Central memory CD8-positive, alpha-beta T cell (primary cell): ENCODE data around the gene HHATL.
"Not testable (repeated sequence)": the region's sequence is repeated elsewhere in the genome, so short reads cannot be mapped to it uniquely, and the experiment has no call there.

ENCODE experiments used
- ATAC-seq: fragments of 150-1000 bp; cut with Tn5 transposase; replicated peaks from 2 replicates; pipeline ENCODE4 v1.10.0; 2022; ENCODE audit warnings: mild to moderate bottlenecking, moderate FRiP score, moderate number of reproducible peaks; ENCODE audit not compliant: poor library complexity, severe bottlenecking; ENCODE audit errors: extremely low read depth
- DNase-seq, 2 donors: peaks; one replicate each; pipeline ENCODE4 v3.0.0; 2021; ENCODE audit warnings: low spot score in 2 of 2
- H3K27ac Mint-ChIP-seq: one replicate; pipeline ENCODE4 v1.8.0; 2022; ENCODE audit warnings: low read depth, mild to moderate bottlenecking, moderate library complexity, mixed read lengths
- H3K27me3 Mint-ChIP-seq: one replicate; pipeline ENCODE4 v1.8.0; 2022; ENCODE audit warnings: mixed read lengths
- H3K36me3 Mint-ChIP-seq: one replicate; pipeline ENCODE4 v1.8.0; 2022; ENCODE audit warnings: mild to moderate bottlenecking, moderate library complexity, mixed read lengths; ENCODE audit not compliant: insufficient read depth
- H3K4me1 Mint-ChIP-seq: one replicate; pipeline ENCODE4 v1.8.0; 2022; ENCODE audit warnings: mixed read lengths
- H3K4me3 Mint-ChIP-seq: one replicate; pipeline ENCODE4 v1.8.0; 2022; ENCODE audit warnings: mild to moderate bottlenecking, moderate library complexity, mixed read lengths
- H3K9me3 Mint-ChIP-seq: one replicate; pipeline ENCODE4 v1.8.0; 2022; ENCODE audit warnings: mixed read lengths

Gene HHATL

DNA sequence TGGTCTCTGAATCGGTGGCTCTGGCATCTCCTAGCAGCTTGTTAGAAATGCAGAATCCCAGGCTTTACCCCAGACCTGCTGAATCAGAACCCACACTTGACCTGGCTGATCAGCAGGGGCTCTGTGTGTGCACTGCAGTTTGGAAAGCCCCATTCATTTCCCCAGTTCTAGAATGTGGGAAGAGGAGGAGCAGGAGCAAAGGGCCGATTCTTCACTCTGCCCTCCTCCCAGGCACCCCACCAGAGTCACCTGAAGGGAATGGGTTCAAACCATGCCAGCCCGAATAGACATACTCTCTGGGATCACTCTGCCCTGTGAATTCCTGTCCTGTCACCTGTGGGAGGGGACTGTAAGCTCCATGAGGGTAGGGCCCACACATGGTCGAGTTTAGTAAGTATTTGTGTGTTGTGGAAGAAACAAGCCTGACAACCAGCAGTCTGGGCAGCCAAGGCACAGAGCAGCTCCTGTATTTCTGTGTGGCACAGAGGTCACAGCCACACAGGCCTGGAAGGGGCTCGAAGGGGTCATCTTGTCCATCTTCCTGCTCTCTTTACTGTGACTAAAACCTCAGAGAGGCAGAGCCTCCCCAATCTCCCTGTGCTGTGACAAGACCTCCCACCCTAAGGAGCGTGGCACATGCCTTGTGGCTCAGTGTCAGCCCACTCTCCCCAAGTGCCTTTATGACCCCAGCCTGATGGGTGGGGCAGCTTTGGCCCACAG, 29.0 kb upstream of the HHATL start:
- H3K36me3 Mint-ChIP-seq, result no peaks in the 10 kb centered on the region
- no peak overlapping the region for H3K4me3 Mint-ChIP-seq
- ATAC-seq (no peak), DNase-seq (no peak)
- H3K9me3 Mint-ChIP-seq, result no peaks in the 10 kb centered on the region
- no peaks in the 10 kb centered on the region for H3K4me1 Mint-ChIP-seq
- no peaks in the 10 kb centered on the region for H3K27me3 Mint-ChIP-seq
- H3K27ac Mint-ChIP-seq, result no peak overlapping the region

DNA sequence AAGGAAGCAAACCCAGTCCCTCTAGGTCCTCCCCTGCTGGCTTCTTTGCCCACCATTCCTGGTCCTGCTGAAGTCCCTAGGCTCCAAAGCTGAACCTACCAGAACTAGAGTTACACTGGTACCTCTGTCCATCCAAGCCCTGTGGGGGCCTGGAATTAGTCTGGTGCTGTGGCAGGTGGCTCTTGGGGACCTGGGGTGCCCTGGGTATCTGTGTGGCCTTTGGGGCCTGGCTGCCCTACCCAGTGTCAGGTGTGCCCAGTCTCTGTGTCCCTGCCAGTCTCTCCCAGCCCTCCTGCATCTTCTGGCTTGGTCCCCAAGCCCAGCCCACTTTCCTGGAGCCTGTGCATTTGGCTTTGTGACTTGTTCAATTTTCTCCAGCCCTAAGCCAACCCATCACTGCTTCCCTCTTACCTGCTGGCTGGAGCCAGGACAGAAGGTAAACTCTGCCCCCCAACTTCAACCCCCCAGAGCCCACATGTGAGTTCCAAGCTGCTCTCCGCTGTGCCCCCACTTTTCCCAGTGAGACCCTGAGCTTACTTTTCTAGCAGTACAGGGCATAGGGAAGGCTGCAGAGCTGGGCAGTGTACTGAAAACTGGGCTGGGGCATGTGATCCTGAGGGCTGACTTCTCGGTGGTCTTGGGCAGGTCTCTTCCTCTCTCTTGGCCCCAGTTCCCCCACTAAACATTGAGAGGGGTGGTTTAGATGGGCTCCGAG, 28.3 kb upstream of the HHATL start:
- Mint-ChIP-seq H3K36me3 (no peaks in the 10 kb centered on the region), H3K27me3 (peaks cover 2% of the 10 kb centered on the region), H3K27ac (no peak overlapping the region), H3K4me3 (no peak overlapping the region), H3K9me3 (no peaks in the 10 kb centered on the region), H3K4me1 (no peaks in the 10 kb centered on the region)
- no peak for DNase-seq
- ATAC-seq, result no peak

DNA sequence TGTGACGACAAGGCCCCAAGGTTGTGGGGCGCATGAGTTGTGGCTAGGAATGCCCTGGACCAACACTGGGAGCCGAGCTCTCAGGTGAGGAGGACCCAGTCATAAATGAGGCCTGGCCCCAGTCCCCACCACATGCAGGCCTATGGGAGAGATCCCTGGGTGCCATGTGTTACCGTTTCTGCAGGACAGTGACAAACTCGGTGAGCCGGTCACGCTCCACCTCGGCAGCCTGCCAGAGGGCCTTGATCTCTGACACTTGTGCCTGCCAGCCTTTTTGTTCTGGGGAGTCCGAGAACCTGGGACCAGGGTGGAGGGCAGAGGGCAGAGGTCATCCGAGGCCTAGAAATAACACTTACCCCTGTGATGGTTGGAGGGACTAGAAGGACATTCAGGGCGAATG, 27.7 kb upstream of the HHATL start:
- Mint-ChIP-seq H3K9me3 (no peaks in the 10 kb centered on the region), H3K4me1 (no peaks in the 10 kb centered on the region), H3K27me3 (peaks cover 8% of the 10 kb centered on the region), H3K27ac (no peak overlapping the region), H3K4me3 (no peak overlapping the region), H3K36me3 (no peaks in the 10 kb centered on the region)
- ATAC-seq (no peak), DNase-seq (no peak)

DNA sequence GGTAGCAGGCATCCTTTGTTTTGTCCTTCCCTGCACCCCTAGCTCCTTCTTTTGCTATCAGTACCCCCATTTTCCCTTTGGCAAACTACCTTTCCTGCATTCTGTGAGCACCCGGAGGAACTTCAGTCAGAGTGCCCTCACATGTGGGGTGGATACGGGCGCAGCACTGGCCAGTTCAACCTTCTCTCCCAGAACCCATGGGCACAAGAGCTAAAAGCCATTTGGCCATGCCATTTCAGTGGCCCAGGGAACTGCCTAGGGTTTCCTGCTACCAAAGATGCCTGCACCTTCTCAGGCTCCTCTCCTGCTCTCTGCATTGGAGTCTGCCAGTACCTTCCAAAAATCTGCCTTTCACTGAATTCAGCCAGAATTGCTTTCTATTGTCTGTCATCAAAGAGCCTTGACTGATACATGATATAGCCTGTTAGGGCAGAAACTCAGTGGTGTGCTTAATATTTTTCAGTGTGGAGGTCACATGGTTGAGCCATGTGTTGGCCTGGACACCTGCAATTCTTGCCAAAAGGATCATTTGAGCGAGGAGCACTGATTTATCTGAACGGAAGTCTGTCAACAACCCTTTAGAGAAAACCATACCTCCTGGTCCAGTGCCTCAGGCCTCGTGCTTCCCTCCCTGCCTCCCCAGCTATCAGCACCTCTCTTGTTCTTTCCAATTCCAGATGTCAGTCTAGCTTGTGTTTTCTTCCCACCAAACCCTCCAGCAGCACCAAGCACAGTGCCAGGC, 27.0 kb upstream of the HHATL start:
- Mint-ChIP-seq H3K27ac (no peak overlapping the region), H3K9me3 (no peaks in the 10 kb centered on the region), H3K4me3 (no peak overlapping the region), H3K36me3 (no peaks in the 10 kb centered on the region), H3K4me1 (no peaks in the 10 kb centered on the region), H3K27me3 (peaks cover 9% of the 10 kb centered on the region)
- no peak for ATAC-seq
- DNase-seq, result no peak

DNA sequence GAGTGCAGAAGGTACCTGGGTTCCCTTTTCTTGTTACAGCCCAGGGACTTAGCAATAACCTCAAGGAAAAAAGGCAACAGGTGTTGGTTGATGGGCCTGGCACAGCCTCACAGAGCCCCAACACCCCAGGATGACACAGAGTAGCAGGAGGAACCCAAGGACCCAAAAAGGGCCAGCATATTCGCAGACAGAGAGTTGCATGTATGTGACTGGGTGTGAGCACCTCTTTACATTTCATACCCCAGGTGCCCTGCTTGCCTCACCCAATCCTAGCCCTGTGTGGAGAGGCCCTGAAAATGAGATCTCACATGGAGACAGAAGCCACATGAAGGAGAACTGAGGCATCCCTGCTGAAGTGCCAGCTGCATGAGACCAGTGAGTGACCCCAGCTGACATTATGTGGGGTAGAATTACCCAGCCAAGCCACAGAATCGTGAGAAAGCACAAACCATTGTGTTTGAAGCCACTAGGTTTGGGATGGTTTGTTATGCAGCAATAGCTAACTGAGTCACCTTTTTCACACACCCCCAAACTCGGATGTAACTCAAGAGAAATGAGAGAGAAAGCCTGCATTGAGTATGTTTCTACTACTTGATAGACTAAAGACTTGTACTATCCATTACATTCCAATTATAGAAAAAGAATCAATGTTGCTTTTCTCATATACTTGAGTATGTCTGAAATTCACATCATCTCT, 26.2 kb upstream of the HHATL start:
- H3K36me3 Mint-ChIP-seq, result no peaks in the 10 kb centered on the region
- H3K27ac Mint-ChIP-seq, result no peak overlapping the region
- DNase-seq (no peak), ATAC-seq (no peak)
- H3K9me3 Mint-ChIP-seq, result no peaks in the 10 kb centered on the region
- peaks cover 17% of the 10 kb centered on the region for H3K27me3 Mint-ChIP-seq
- H3K4me1 Mint-ChIP-seq, result no peaks in the 10 kb centered on the region
- H3K4me3 Mint-ChIP-seq, result no peak overlapping the region

DNA sequence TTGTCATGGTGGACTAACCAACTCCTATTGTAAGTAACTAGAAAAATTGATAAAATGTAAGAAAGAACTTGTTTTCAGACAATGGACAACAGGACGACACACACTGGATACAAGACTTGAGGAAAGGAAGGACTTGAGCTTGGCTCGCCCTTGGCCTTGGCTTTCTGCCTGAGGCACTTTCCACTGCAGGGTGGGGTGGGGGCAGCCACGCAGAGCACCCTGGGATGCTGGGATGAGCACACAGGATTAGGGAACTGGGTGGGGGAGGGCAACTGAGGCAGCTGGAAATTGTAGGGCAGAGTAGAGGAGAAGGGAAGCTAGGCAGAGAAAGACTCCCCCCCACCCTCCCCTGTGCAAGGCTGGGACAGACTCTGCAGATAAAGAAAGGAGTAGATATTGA, 25.5 kb upstream of the HHATL start:
- DNase-seq (no peak), ATAC-seq (no peak)
- Mint-ChIP-seq H3K36me3 (no peaks in the 10 kb centered on the region), H3K9me3 (no peaks in the 10 kb centered on the region), H3K4me1 (no peaks in the 10 kb centered on the region), H3K27me3 (peaks cover 25% of the 10 kb centered on the region), H3K27ac (no peak overlapping the region), H3K4me3 (no peak overlapping the region)

DNA sequence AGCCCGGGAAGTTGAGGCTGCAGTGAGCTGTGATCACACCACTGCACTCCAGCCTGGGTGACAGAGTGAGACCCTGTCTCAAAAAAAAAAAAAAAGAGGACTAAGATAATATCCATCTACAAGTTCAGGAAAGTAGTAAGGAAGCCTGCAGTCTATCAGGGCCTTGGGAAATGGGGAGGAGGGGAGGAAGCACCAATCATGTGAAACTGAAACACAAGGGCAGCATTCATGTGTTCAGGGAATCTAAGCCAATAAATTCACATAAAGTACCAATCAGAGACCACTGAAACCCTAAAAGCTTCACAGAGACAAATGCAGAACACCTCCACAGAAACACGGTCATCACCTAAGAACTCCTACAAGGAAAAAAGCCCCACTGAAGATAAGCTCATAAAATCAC, 22.9 kb upstream of the HHATL start:
- ATAC-seq, result no peak
- Mint-ChIP-seq H3K4me3 (no peak overlapping the region), H3K9me3 (no peaks in the 10 kb centered on the region), H3K27ac (no peak overlapping the region), H3K4me1 (no peaks in the 10 kb centered on the region), H3K27me3 (peaks cover 27% of the 10 kb centered on the region), H3K36me3 (no peaks in the 10 kb centered on the region)
- no peak for DNase-seq

DNA sequence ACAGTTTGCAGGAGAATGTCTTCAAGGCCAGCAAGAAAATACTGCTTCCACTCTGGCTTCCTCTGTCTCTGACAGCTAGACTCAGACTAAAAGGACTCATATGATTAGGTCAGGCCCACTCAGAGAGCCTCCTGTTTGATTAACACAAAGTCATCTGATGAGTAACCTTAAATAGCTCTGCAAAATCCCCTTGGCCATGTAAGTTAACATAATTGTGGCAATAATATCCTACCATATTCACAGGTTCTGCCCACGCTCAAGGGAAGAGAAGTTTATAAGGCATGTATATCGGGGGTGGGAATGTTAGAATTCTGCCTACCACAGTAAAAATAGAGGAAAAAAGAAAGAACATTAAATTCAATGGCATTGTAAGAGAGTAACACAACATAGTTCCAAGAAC, 20.6 kb upstream of the HHATL start:
- Mint-ChIP-seq H3K36me3 (no peaks in the 10 kb centered on the region), H3K27me3 (peaks cover 36% of the 10 kb centered on the region), H3K27ac (no peak overlapping the region), H3K4me1 (no peaks in the 10 kb centered on the region), H3K4me3 (no peak overlapping the region), H3K9me3 (no peaks in the 10 kb centered on the region)
- ATAC-seq, result no peak
- no peak for DNase-seq

DNA sequence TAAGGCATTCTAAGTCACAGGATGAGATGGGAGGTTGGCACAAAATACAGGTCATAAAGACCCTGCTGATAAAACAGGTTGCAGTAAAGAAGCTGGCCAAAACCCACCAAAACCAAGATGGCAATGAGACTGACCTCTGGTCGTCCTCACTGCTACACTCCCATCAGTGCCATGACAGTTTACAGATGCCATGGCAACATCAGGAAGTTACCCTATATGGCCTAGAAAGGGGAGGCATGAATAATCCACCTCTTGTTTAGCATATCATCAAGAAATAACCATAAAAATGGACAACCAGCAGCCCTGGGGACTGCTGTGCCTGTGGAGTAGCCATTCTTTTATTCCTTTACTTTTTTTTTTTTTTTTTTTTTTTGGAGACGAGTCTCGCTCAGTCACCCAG, 19.8 kb upstream of the HHATL start:
- not testable (repeated sequence) for ATAC-seq, H3K27ac Mint-ChIP-seq, H3K4me3 Mint-ChIP-seq, H3K4me1 Mint-ChIP-seq, DNase-seq, H3K9me3 Mint-ChIP-seq, H3K36me3 Mint-ChIP-seq
- peaks cover 36% of the 10 kb centered on the region for H3K27me3 Mint-ChIP-seq

DNA sequence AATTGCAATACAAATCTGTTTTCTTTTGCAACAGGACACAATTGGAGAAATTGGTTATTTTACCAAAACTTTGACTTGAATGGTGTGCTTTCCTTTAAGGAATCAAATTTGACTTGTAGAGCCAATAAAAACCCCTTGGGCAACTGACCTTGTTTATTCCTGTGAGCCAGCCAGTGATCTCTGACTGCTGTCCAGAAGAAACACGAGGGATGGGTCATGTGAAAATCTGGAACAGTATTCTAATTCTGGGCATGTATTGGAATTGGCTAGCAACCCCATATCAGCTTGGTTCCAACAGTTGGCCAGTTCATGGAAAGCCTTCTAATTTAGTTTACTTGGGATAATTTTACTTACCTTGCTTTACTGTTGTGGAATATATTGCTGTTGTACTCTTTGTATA, 19.1 kb upstream of the HHATL start:
- Mint-ChIP-seq H3K27ac (no peak overlapping the region), H3K9me3 (no peaks in the 10 kb centered on the region), H3K4me3 (no peak overlapping the region), H3K4me1 (no peaks in the 10 kb centered on the region), H3K27me3 (peaks cover 36% of the 10 kb centered on the region), H3K36me3 (no peaks in the 10 kb centered on the region)
- DNase-seq, result no peak
- no peak for ATAC-seq

DNA sequence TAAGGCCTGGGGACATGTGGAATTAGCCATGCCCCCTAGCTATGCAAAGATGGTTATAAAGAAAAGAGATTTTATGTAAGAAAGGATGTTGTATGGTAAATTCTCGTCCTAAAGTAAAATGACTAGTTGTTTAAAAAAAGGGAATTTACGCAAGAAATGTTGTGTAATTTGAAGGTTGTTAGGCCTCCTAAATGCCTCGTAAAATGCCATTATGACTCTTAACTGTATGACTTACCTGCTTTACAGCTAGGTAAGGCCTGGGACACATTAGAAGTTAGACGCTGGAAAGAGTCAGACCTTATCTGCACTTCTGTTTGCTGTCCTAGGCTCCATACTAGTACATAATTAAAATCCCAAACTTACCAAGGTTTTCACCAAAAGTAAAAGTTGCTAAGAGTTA, 17.5 kb upstream of the HHATL start:
- Mint-ChIP-seq H3K27me3 (peaks cover 28% of the 10 kb centered on the region), H3K4me3 (no peak overlapping the region), H3K27ac (no peak overlapping the region), H3K4me1 (no peaks in the 10 kb centered on the region), H3K9me3 (no peaks in the 10 kb centered on the region), H3K36me3 (no peaks in the 10 kb centered on the region)
- ATAC-seq (no peak), DNase-seq (no peak)

DNA sequence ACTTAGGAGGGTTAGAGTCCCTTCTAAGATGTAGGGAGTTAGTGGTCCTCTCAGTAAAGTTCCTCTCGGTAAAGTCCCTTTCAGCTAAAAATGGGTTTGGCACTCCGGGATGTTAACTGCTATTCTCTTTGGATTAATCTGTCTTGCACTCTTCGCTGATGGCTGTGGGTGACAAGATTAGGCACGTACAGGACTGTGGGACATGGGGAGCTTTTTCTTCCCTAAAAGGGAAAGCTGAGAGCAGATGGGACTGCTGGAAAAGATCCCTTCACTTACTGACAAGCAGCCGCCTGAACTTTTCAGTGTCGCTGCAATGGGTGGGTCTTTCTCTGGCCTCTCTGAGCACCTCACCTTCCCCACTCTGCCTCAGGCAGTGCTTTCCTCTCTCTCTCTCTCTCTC, 16.4 kb upstream of the HHATL start:
- H3K4me3 Mint-ChIP-seq, result no peak overlapping the region
- no peaks in the 10 kb centered on the region for H3K36me3 Mint-ChIP-seq
- no peak overlapping the region for H3K27ac Mint-ChIP-seq
- DNase-seq (no peak), ATAC-seq (no peak)
- H3K4me1 Mint-ChIP-seq, result no peaks in the 10 kb centered on the region
- peaks cover 27% of the 10 kb centered on the region for H3K27me3 Mint-ChIP-seq
- H3K9me3 Mint-ChIP-seq, result no peaks in the 10 kb centered on the region
